ENCODE data around the gene HFM1.

HFM1 gene

DNA sequence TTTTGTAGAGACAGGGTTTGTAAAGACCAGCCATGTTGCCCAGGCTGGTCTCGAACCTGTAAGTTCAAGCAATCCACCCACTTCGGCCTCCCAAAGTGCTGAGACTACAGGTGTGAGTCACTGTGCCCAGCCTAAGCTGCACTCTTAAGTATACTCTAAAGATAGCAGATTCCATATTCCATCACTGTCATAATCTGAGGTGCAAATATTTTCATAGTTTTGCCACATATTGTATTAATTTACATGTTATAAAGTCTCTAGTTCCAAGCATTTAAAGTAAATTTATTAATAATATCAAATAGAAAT, 121.3 kb downstream of the HFM1 start:
- no peaks in the 10 kb centered on the region for H3K9me2 ChIP-seq (replicated peaks; ENCODE audit: low read depth, low read length)
- no peak overlapping the region for H2AFZ ChIP-seq (ENCODE audit: low read length)
- no peaks in the 10 kb centered on the region for H3K36me3 ChIP-seq (ENCODE audit: insufficient read depth, low read length)
- no peak overlapping the region for H3K4me2 ChIP-seq (ENCODE audit: low read depth, low read length, poor library complexity, severe bottlenecking)
- H3K9ac ChIP-seq (ENCODE audit: low read depth, low read length, poor library complexity, severe bottlenecking): no peak overlapping the region
- H3K4me3 ChIP-seq (ENCODE audit: low read length, poor library complexity, severe bottlenecking): no peak overlapping the region
- no peaks in the 10 kb centered on the region for H3K4me1 ChIP-seq (ENCODE audit: insufficient read depth, low read length, poor library complexity, severe bottlenecking)
- no peaks in the 10 kb centered on the region for H3K27me3 ChIP-seq (ENCODE audit: insufficient read depth, low read length, poor library complexity, severe bottlenecking)
- H3K79me2 ChIP-seq (ENCODE audit: insufficient read depth, low read length): no peaks in the 10 kb centered on the region
- H3F3A ChIP-seq (ENCODE audit: low read depth): no peaks in the 10 kb centered on the region
- TF ChIP-seq, protein P1, sequence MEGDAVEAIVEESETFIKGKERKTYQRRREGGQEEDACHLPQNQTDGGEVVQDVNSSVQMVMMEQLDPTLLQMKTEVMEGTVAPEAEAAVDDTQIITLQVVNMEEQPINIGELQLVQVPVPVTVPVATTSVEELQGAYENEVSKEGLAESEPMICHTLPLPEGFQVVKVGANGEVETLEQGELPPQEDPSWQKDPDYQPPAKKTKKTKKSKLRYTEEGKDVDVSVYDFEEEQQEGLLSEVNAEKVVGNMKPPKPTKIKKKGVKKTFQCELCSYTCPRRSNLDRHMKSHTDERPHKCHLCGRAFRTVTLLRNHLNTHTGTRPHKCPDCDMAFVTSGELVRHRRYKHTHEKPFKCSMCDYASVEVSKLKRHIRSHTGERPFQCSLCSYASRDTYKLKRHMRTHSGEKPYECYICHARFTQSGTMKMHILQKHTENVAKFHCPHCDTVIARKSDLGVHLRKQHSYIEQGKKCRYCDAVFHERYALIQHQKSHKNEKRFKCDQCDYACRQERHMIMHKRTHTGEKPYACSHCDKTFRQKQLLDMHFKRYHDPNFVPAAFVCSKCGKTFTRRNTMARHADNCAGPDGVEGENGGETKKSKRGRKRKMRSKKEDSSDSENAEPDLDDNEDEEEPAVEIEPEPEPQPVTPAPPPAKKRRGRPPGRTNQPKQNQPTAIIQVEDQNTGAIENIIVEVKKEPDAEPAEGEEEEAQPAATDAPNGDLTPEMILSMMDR (conservative IDR thresholded peaks at IDR 0.05; ENCODE audit: low read length): no peak
- no peak for TF ChIP-seq EZH2phosphoT487 (IDR thresholded peaks at IDR 0.05; ENCODE audit: borderline replicate concordance)
- H4K20me1 ChIP-seq (ENCODE audit: insufficient read depth, low read length, poor library complexity, severe bottlenecking): no peaks in the 10 kb centered on the region
- H3K9me3 ChIP-seq (ENCODE audit: insufficient read depth, low read depth, low read length): no peaks in the 10 kb centered on the region

GRCh38 chr1:91282695-91283420, 121.8 kb downstream of the HFM1 start:
- Histone ChIP-seq H4K20me1 (ENCODE audit: insufficient read depth, low read length, poor library complexity, severe bottlenecking) (no peaks in the 10 kb centered on the region), H2AFZ (ENCODE audit: low read length) (no peak overlapping the region), H3F3A (ENCODE audit: low read depth) (no peaks in the 10 kb centered on the region), H3K27me3 (ENCODE audit: insufficient read depth, low read length, poor library complexity, severe bottlenecking) (no peaks in the 10 kb centered on the region), H3K4me3 (ENCODE audit: low read length, poor library complexity, severe bottlenecking) (no peak overlapping the region), H3K9me2 (replicated peaks; ENCODE audit: low read depth, low read length) (no peaks in the 10 kb centered on the region), H3K79me2 (ENCODE audit: insufficient read depth, low read length) (no peaks in the 10 kb centered on the region), H3K9me3 (ENCODE audit: insufficient read depth, low read depth, low read length) (no peaks in the 10 kb centered on the region), H3K36me3 (ENCODE audit: insufficient read depth, low read length) (no peaks in the 10 kb centered on the region), H3K4me2 (ENCODE audit: low read depth, low read length, poor library complexity, severe bottlenecking) (no peak overlapping the region), H3K4me1 (ENCODE audit: insufficient read depth, low read length, poor library complexity, severe bottlenecking) (no peaks in the 10 kb centered on the region), H3K9ac (ENCODE audit: low read depth, low read length, poor library complexity, severe bottlenecking) (no peak overlapping the region)
- TF ChIP-seq EZH2phosphoT487 (IDR thresholded peaks at IDR 0.05; ENCODE audit: borderline replicate concordance): no peak
- TF ChIP-seq, protein P1 (conservative IDR thresholded peaks at IDR 0.05; ENCODE audit: low read length): peak; percentile 86

GRCh38 chr1:91281782-91282181, 122.9 kb downstream of the HFM1 start:
- Histone ChIP-seq H3K79me2 (ENCODE audit: insufficient read depth, low read length) (no peaks in the 10 kb centered on the region), H3K36me3 (ENCODE audit: insufficient read depth, low read length) (no peaks in the 10 kb centered on the region), H3K9ac (ENCODE audit: low read depth, low read length, poor library complexity, severe bottlenecking) (no peak overlapping the region), H3K4me3 (ENCODE audit: low read length, poor library complexity, severe bottlenecking) (no peak overlapping the region), H3K27me3 (ENCODE audit: insufficient read depth, low read length, poor library complexity, severe bottlenecking) (no peaks in the 10 kb centered on the region), H3K4me1 (ENCODE audit: insufficient read depth, low read length, poor library complexity, severe bottlenecking) (no peaks in the 10 kb centered on the region), H3F3A (ENCODE audit: low read depth) (no peaks in the 10 kb centered on the region), H3K4me2 (ENCODE audit: low read depth, low read length, poor library complexity, severe bottlenecking) (no peak overlapping the region), H3K9me2 (replicated peaks; ENCODE audit: low read depth, low read length) (no peaks in the 10 kb centered on the region), H4K20me1 (ENCODE audit: insufficient read depth, low read length, poor library complexity, severe bottlenecking) (no peaks in the 10 kb centered on the region), H3K9me3 (ENCODE audit: insufficient read depth, low read depth, low read length) (no peaks in the 10 kb centered on the region), H2AFZ (ENCODE audit: low read length) (no peak overlapping the region)
- TF ChIP-seq, protein P1 (conservative IDR thresholded peaks at IDR 0.05; ENCODE audit: low read length): no peak
- TF ChIP-seq EZH2phosphoT487 (IDR thresholded peaks at IDR 0.05; ENCODE audit: borderline replicate concordance): no peak

Data from Loucy (cell line).